GM21717 (cell line): ENCODE measurements around the gene DDAH1.

Experiments
- ATAC-seq: cut with Tn5 transposase; IDR thresholded peaks from one replicate; pipeline ENCODE4 v1.9.1; 2021; ENCODE audit warnings: mild to moderate bottlenecking, moderate library complexity; ENCODE audit not compliant: unreplicated experiment

Gene DDAH1

GRCh38 chr1:85397490-85398032 is 67.4 kb downstream of the DDAH1 start:
- no peak for ATAC-seq

- no peak for ATAC-seq
Measured at GRCh38 chr1:85396194-85396593, 68.8 kb downstream of the DDAH1 start.

- no peak for ATAC-seq
Measured at GRCh38 chr1:85394130-85394529, 70.8 kb downstream of the DDAH1 start.

GRCh38 chr1:85393490-85393889 is 71.5 kb downstream of the DDAH1 start:
- ATAC-seq: no peak

GRCh38 chr1:85388416-85388815 is 76.5 kb downstream of the DDAH1 start:
- no peak for ATAC-seq

GRCh38 chr1:85387781-85388180 is 77.2 kb downstream of the DDAH1 start:
- no peak for ATAC-seq

GRCh38 chr1:85386068-85386722 is 78.8 kb downstream of the DDAH1 start:
- no peak for ATAC-seq

GRCh38 chr1:85379203-85380136 is 85.5 kb downstream of the DDAH1 start:
- no peak for ATAC-seq

GRCh38 chr1:85378534-85378933 is 86.4 kb downstream of the DDAH1 start:
- no peak for ATAC-seq

- ATAC-seq: no peak
Measured at GRCh38 chr1:85376356-85376755, 88.6 kb downstream of the DDAH1 start.

- ATAC-seq: no peak
Measured at GRCh38 chr1:85375493-85375892, 89.5 kb downstream of the DDAH1 start.

- ATAC-seq: no peak
Measured at GRCh38 chr1:85374160-85374559, 90.8 kb downstream of the DDAH1 start.

- ATAC-seq: no peak
Measured at GRCh38 chr1:85373378-85373708, 91.6 kb downstream of the DDAH1 start.

- no peak for ATAC-seq
Measured at GRCh38 chr1:85372683-85373377, 92.1 kb downstream of the DDAH1 start.

GRCh38 chr1:85371021-85371420 is 93.9 kb downstream of the DDAH1 start:
- ATAC-seq: no peak

- no peak for ATAC-seq
Measured at GRCh38 chr1:85368073-85368770, 96.7 kb downstream of the DDAH1 start.

GRCh38 chr1:85366391-85367170 is 98.4 kb downstream of the DDAH1 start:
- ATAC-seq: no peak

- no peak for ATAC-seq
Measured at GRCh38 chr1:85365851-85366250, 99.1 kb downstream of the DDAH1 start.

- no peak for ATAC-seq
Measured at GRCh38 chr1:85363521-85363920, 101.4 kb downstream of the DDAH1 start.

- no peak for ATAC-seq
Measured at GRCh38 chr1:85363092-85363491, 101.9 kb downstream of the DDAH1 start.
